SK-N-SH (cell line): Measurements from ENCODE around the gene MAST2. TPM values are rescaled to one million over a fixed set of nuclear protein-coding genes. Genes with fewer than 3 reads are reported as not detected.

Experiments used
- CTCF ChIA-PET: fragments of 300-600, 350-600 bp; formaldehyde crosslinking; extraction: SDS; loops from one replicate; lab custom pipeline; 2021; lab: Yijun Ruan, JAX
- POLR2A ChIA-PET: fragments of 350-600 bp; sonication (Branson Sonifier 250); formaldehyde crosslinking; extraction: SDS; loops from one replicate; lab custom pipeline; 2020; ENCODE audit warnings: antibody characterized with exemption, inconsistent platforms; lab: Yijun Ruan, JAX
- DNase-seq: peaks from one replicate; pipeline ENCODE4 v3.0.0; 2012
- H2AFZ ChIP-seq: fragments of 200-600 bp; sonication (generic); 2 replicates; pipeline ENCODE4 v1.8.1; 2016; ENCODE audit warnings: antibody characterized with exemption, mild to moderate bottlenecking, low read depth
- H3F3A ChIP-seq: fragments of 200-600 bp; sonication (generic); replicated peaks from 2 replicates; pipeline ENCODE3; 2016; ENCODE audit warnings: antibody characterized with exemption, mild to moderate bottlenecking; ENCODE audit not compliant: insufficient read depth
- H3K27ac ChIP-seq, 2 experiments: fragments of 200-500 bp in 1 of 2; fragments of 200-600 bp in 1 of 2; sonication (Bioruptor generic) in 1 of 2; sonication (generic), shearing (Covaris generic) in 1 of 2; 2 replicates each; pipeline versions ENCODE4 v1.5.1 to v1.6.1; 2014 to 2016; ENCODE audit warnings: low read depth in 2 of 2, inconsistent platforms in 1 of 2, low read length in 1 of 2, mild to moderate bottlenecking in 1 of 2, mixed read lengths in 1 of 2
- H3K27me3 ChIP-seq: fragments of 200-600 bp; sonication (generic), shearing (Covaris generic); 2 replicates; pipeline ENCODE4 v1.6.1; 2016; ENCODE audit warnings: mixed run types; ENCODE audit not compliant: insufficient read depth
- H3K36me3 ChIP-seq, 2 experiments: fragments of 200-500 bp in 1 of 2; fragments of 200-600 bp in 1 of 2; sonication (Bioruptor generic) in 1 of 2; sonication (generic) in 1 of 2; replicated peaks in 1 of 2; 2 replicates each; pipeline versions ENCODE3 to v1.5.1; 2014 to 2016; ENCODE audit warnings: low read length in 1 of 2, mild to moderate bottlenecking in 1 of 2; ENCODE audit not compliant: insufficient read depth in 2 of 2, control insufficient read depth in 1 of 2
- H3K4me1 ChIP-seq, 2 experiments: fragments of 200-500 bp in 1 of 2; fragments of 200-600 bp in 1 of 2; sonication (Bioruptor generic) in 1 of 2; sonication (generic), shearing (Covaris generic) in 1 of 2; 2 replicates each; pipeline versions ENCODE4 v1.5.1 to v1.6.1; 2014 to 2016; ENCODE audit warnings: low read depth in 1 of 2, low read length in 1 of 2, mixed run types in 1 of 2; ENCODE audit not compliant: insufficient read depth in 2 of 2, control insufficient read depth in 1 of 2
- H3K4me2 ChIP-seq: fragments of 200-600 bp; sonication (generic), shearing (Covaris generic); 2 replicates; pipeline ENCODE4 v1.6.1; 2017; ENCODE audit warnings: mixed run types
- H3K4me3 ChIP-seq, 2 experiments: fragments of 200-500 bp in 1 of 2; fragments of 200-600 bp in 1 of 2; sonication (Bioruptor generic) in 1 of 2; sonication (generic), shearing (Covaris generic) in 1 of 2; 2 replicates each; pipeline versions ENCODE4 v1.5.1 to v1.8.1; 2014 to 2016; ENCODE audit warnings: low read depth in 2 of 2, inconsistent platforms in 1 of 2, low read length in 1 of 2, mild to moderate bottlenecking in 1 of 2, mixed read lengths in 1 of 2, moderate library complexity in 1 of 2
- H3K79me2 ChIP-seq: fragments of 200-600 bp; sonication (generic); 2 replicates; pipeline ENCODE4 v1.8.1; 2017; ENCODE audit warnings: mild to moderate bottlenecking; ENCODE audit not compliant: insufficient read depth
- H3K9ac ChIP-seq: fragments of 200-600 bp; sonication (generic); 2 replicates; pipeline ENCODE4 v1.6.1; 2017; ENCODE audit warnings: mixed run types
- H3K9me2 ChIP-seq: fragments of 200-600 bp; sonication (generic); 2 replicates; pipeline ENCODE4 v1.6.1; 2017; ENCODE audit warnings: mixed run types
- H3K9me3 ChIP-seq: fragments of 200-600 bp; sonication (generic); 2 replicates; pipeline ENCODE4 v1.6.1; 2017; ENCODE audit warnings: mixed run types, mild to moderate bottlenecking, moderate library complexity
- H4K20me1 ChIP-seq: fragments of 200-600 bp; sonication (generic); 2 replicates; pipeline ENCODE4 v1.6.1; 2017; ENCODE audit warnings: mild to moderate bottlenecking, mixed run types; ENCODE audit not compliant: insufficient read depth
- FOSL2 ChIP-seq: IDR thresholded peaks from 2 replicates; pipeline ENCODE4 v1.4.0; 2012; ENCODE audit warnings: low read depth, mild to moderate bottlenecking, moderate library complexity, borderline replicate concordance
- FOXJ3 ChIP-seq: sonication (generic); formaldehyde crosslinking; IDR thresholded peaks from 2 replicates; pipeline ENCODE4 v1.5.1; 2020; ENCODE audit warnings: mild to moderate bottlenecking, missing genetic modification reagents
- GATA2 ChIP-seq: sonication (generic); formaldehyde crosslinking; IDR thresholded peaks from 2 replicates; pipeline ENCODE4 v1.5.0; 2020; ENCODE audit warnings: mild to moderate bottlenecking, missing genetic modification reagents
- MAX ChIP-seq: IDR thresholded peaks from 2 replicates; pipeline ENCODE4 v1.4.0; 2012; ENCODE audit warnings: low read depth
- NRF1 ChIP-seq: IDR thresholded peaks from 2 replicates; pipeline ENCODE4 v1.6.1; 2012; ENCODE audit warnings: low read depth, mild to moderate bottlenecking, low read length
- POLR2AphosphoS5 ChIP-seq: IDR thresholded peaks from 2 replicates; pipeline ENCODE4 v1.6.1; 2012; ENCODE audit warnings: low read depth, low read length
- RAD21 ChIP-seq: IDR thresholded peaks from 2 replicates; pipeline ENCODE4 v1.6.1; 2012; ENCODE audit warnings: mild to moderate bottlenecking, low read length
- RCOR1 ChIP-seq: fragments of 150-350 bp; IDR thresholded peaks from 2 replicates; pipeline ENCODE4 v1.6.1; 2017; ENCODE audit warnings: antibody characterized with exemption, low read length
- RXRA ChIP-seq: IDR thresholded peaks from 2 replicates; pipeline ENCODE4 v1.4.0; 2012; ENCODE audit warnings: low read depth, mild to moderate bottlenecking, borderline replicate concordance
- SMC3 ChIP-seq: IDR thresholded peaks from 2 replicates; pipeline ENCODE4 v1.6.1; 2012; ENCODE audit warnings: low read depth, low read length, improper control_type of control experiment
- YY1 ChIP-seq: IDR thresholded peaks from 2 replicates; pipeline ENCODE4 v1.4.0; 2012; ENCODE audit warnings: low read depth, mild to moderate bottlenecking
- WGBS: methylation state at CpG from one replicate; pipeline ENCODE4 v1.1.6; 2017; ENCODE audit warnings: low lambda C conversion rate; 5-methylcytosine and 5-hydroxymethylcytosine counted together
- polyA plus RNA-seq, 3 experiments: library from polyadenylated mRNA; depleted of rRNA; stranded (reverse); fragments of >200 nt; gene quantifications; 2 replicates each; pipeline ENCODE4 v1.2.3, GENCODE V29; 2012
- TF ChIP-seq, protein P1 (sequence below): fragments of 150-350 bp; IDR thresholded peaks from 2 replicates; pipeline ENCODE4 v1.6.1; 2016; ENCODE audit warnings: mild to moderate bottlenecking, low read depth, low read length

The MAST2 gene
- polyA plus RNA-seq, 1 of the 3 experiments (the other 2 are of a cell fraction), result 53.4 TPM

GRCh38 chr1:45999507-45999906, 196.1 kb downstream of the MAST2 start:
- peaks cover 6% of the 10 kb centered on the region; the same call in 1 of the 2 replicates for H3K79me2 ChIP-seq
- TF ChIP-seq, protein P1, sequence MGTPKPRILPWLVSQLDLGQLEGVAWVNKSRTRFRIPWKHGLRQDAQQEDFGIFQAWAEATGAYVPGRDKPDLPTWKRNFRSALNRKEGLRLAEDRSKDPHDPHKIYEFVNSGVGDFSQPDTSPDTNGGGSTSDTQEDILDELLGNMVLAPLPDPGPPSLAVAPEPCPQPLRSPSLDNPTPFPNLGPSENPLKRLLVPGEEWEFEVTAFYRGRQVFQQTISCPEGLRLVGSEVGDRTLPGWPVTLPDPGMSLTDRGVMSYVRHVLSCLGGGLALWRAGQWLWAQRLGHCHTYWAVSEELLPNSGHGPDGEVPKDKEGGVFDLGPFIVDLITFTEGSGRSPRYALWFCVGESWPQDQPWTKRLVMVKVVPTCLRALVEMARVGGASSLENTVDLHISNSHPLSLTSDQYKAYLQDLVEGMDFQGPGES, result no peak
- TF ChIP-seq YY1 (no peak), POLR2AphosphoS5 (no peak), MAX (no peak), FOSL2 (no peak), GATA2 (CRISPR knock-in tag) (no peak), RXRA (no peak), RCOR1 (no peak), SMC3 (no peak), FOXJ3 (CRISPR knock-in tag) (no peak), NRF1 (no peak)
- CTCF ChIA-PET, result no interaction called here
- DNase-seq, result no peak
- no peaks in the 10 kb centered on the region for H3K9me3 ChIP-seq
- peaks cover 12 to 20% of the 10 kb centered on the region in 2 experiments for H3K36me3 ChIP-seq
- H3K4me3 ChIP-seq, result no peak overlapping the region
- H2AFZ ChIP-seq, result no peak overlapping the region
- H4K20me1 ChIP-seq, result no peaks in the 10 kb centered on the region
- POLR2A ChIA-PET, result no interaction called here
- no peaks in the 10 kb centered on the region for H3F3A ChIP-seq
- whole genome bisulfite sequencing, result 96% methylated on average over 2 of the region's 2 CpGs
- H3K4me1 ChIP-seq, result no peaks in the 10 kb centered on the region
- H3K27me3 ChIP-seq, result no peaks in the 10 kb centered on the region
- H3K9me2 ChIP-seq, result no peaks in the 10 kb centered on the region
- H3K9ac ChIP-seq, result no peak overlapping the region
- H3K27ac ChIP-seq, result no peak overlapping the region
- no peak overlapping the region for H3K4me2 ChIP-seq

DNA sequence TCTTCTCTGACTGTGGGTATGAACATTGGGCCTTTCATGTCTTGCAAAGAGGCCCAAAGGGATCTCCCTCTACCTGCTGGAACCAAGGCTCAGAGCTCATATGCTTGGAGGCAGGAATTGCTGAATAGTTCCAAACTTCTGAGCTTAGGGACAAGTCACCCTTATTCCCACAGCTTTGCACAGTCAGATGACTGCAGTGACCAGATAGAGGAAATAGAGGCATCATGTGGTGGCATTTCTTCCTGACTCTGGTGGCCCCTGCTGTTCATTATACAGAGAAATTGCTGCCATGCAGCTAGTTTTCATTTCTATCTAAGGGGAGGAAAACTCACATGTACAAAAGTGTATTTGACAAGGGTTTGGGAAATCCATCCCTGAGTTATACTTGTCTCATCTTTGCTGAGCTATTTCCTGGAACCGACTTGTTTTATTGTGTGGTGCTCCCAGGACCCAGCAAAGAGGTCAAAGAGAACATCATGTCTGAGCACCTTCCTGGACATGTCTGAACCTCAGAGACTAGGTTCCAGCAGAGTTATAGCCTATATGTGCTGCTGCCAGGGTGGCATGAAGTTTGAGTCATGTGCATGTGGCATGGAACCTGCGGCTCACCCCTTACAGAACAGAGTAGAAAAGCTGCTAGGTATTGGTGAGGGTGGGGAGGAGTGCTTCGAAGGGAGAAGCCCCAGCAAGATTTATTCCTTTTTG, 197.8 kb downstream of the MAST2 start:
- H3K4me2 ChIP-seq, result no peak overlapping the region
- H3K79me2 ChIP-seq, result no peaks in the 10 kb centered on the region
- TF ChIP-seq RAD21 (no peak), SMC3 (no peak), GATA2 (CRISPR knock-in tag) (no peak)
- TF ChIP-seq, all 33 proteins: peak for 0
- Histone ChIP-seq H3K36me3 (peaks cover 16 to 25% of the 10 kb centered on the region in 2 experiments), H4K20me1 (no peaks in the 10 kb centered on the region), H2AFZ (no peak overlapping the region), H3K9me3 (no peaks in the 10 kb centered on the region), H3K27ac (no peak overlapping the region), H3K9me2 (no peaks in the 10 kb centered on the region), H3K27me3 (no peaks in the 10 kb centered on the region), H3F3A (no peaks in the 10 kb centered on the region), H3K4me3 (no peak overlapping the region), H3K9ac (no peak overlapping the region), H3K4me1 (no peaks in the 10 kb centered on the region)
- no peak for DNase-seq
- CTCF ChIA-PET, result interaction anchor here (0.8 to 2.1 kb wide), 4 partner anchors 58 to 180 kb away, joined by 3 to 4 read pairs (median 3); no protein-coding TSS in a partner anchor
- 91% methylated on average over 3 of the region's 3 CpGs for WGBS
- POLR2A ChIA-PET, result no interaction called here
